NB4 (cell line): ENCODE measurements around the gene EIF2S3B.

Source experiments
- CTCF ChIP-seq: IDR thresholded peaks from one replicate; pipeline ENCODE4 v1.5.1; 2012; ENCODE audit warnings: low read depth, low read length
- POLR2A ChIP-seq: IDR thresholded peaks from 2 replicates; pipeline ENCODE4 v1.6.1; 2011; ENCODE audit warnings: mild to moderate bottlenecking; ENCODE audit not compliant: insufficient read length; ENCODE audit errors: extremely low read depth

GRCh38 chr12:10491766-10492165, 13.9 kb upstream of the EIF2S3B start:
- no peak for TF ChIP-seq CTCF
- TF ChIP-seq POLR2A, result no peak
